GM12878 (cell line): ENCODE results near the gene PCDHA4. TPM values are rescaled to one million over a fixed set of nuclear protein-coding genes. Genes with fewer than 3 reads are reported as not detected.

Experiments used
- ATAC-seq: fragments of 200-7000 bp; cut with Tn5 transposase; 3 replicates; pipeline ENCODE4 v1.9.1; 2020; ENCODE audit warnings: mild to moderate bottlenecking, moderate library complexity
- BruUV-seq: library from RNA; stranded (reverse); fragments of 400-500 nt; replicated peaks from 2 replicates; lab custom pipeline; 2021; lab: Mats Ljungman, UMichigan
- CTCF ChIA-PET: fragments of 300-600 bp; sonication (Branson Sonifier 250); formaldehyde crosslinking; extraction: SDS; loops from one replicate; lab custom pipeline; 2021; ENCODE audit warnings: inconsistent platforms; lab: Yijun Ruan, JAX
- POLR2A ChIA-PET: fragments of 350-600 bp; formaldehyde crosslinking; extraction: SDS; loops from one replicate; lab custom pipeline; 2021; ENCODE audit warnings: inconsistent platforms; lab: Charles Lee
- RAD21 ChIA-PET: fragments of 300-600 bp; sonication (Branson Sonifier 250); formaldehyde crosslinking; loops from one replicate; lab custom pipeline; 2023; ENCODE audit warnings: antibody characterized with exemption; ENCODE audit not compliant: unreplicated experiment; lab: Charles Lee
- SMC1A ChIA-PET: fragments of 300-600 bp; sonication (Branson Sonifier 250); formaldehyde crosslinking; loops from one replicate; lab custom pipeline; 2023; ENCODE audit not compliant: unreplicated experiment, uncharacterized antibody; lab: Charles Lee
- DNase-seq: peaks from one replicate; pipeline ENCODE4 v3.0.0-alpha.2; 2011; ENCODE audit warnings: low read depth, low spot score
- FAIRE-seq: peaks from 3 replicates; lab custom pipeline; 2011; peaks lifted over from hg19 to GRCh38; lab: Jason Lieb, UNC
- H2AFZ ChIP-seq: 2 replicates; pipeline ENCODE4 v1.6.0; 2011; ENCODE audit warnings: low read depth, low read length, control low read depth; ENCODE audit not compliant: control insufficient read depth
- H3K27ac ChIP-seq: 2 replicates; pipeline ENCODE4 v1.5.1; 2011; ENCODE audit warnings: control low read depth; ENCODE audit not compliant: control insufficient read depth, insufficient read depth
- H3K27me3 ChIP-seq, 2 experiments: replicated peaks in 1 of 2; 2 replicates each; pipeline versions ENCODE4 v1.6.0 to v1.6.1; 2011; ENCODE audit warnings: low read length in 1 of 2; ENCODE audit not compliant: control insufficient read depth in 2 of 2, insufficient read depth in 2 of 2
- H3K36me3 ChIP-seq, 2 experiments: 2 replicates each; pipeline ENCODE4 v1.5.1; 2011; ENCODE audit warnings: low read length in 1 of 2; ENCODE audit not compliant: control insufficient read depth in 2 of 2, insufficient read depth in 2 of 2
- H3K4me1 ChIP-seq: 2 replicates; pipeline ENCODE4 v1.6.1; 2011; ENCODE audit warnings: mild to moderate bottlenecking, low read length, moderate library complexity, mixed read lengths; ENCODE audit not compliant: control insufficient read depth, insufficient read depth
- H3K4me2 ChIP-seq: 2 replicates; pipeline ENCODE4 v1.6.0; 2011; ENCODE audit warnings: control low read depth; ENCODE audit not compliant: control insufficient read depth, insufficient read depth
- H3K4me3 ChIP-seq: fragments of 200-600 bp; sonication (generic); 2 replicates; pipeline ENCODE4 v1.5.1; 2016
- H3K79me2 ChIP-seq: 2 replicates; pipeline ENCODE4 v1.6.0; 2011; ENCODE audit warnings: low read length; ENCODE audit not compliant: control insufficient read depth, insufficient read depth
- H3K9ac ChIP-seq: 2 replicates; pipeline ENCODE4 v1.8.0; 2011; ENCODE audit warnings: low read length, control low read depth, mixed read lengths; ENCODE audit not compliant: control insufficient read depth, insufficient read depth
- H3K9me3 ChIP-seq: replicated peaks from 3 replicates; pipeline ENCODE4 v1.5.1; 2011; ENCODE audit warnings: mild to moderate bottlenecking, low read length; ENCODE audit not compliant: control insufficient read depth, insufficient read depth
- H4K20me1 ChIP-seq: 2 replicates; pipeline ENCODE4 v1.6.0; 2011; ENCODE audit not compliant: control insufficient read depth, insufficient read depth
- POLR2A ChIP-seq: IDR thresholded peaks from 2 replicates; pipeline ENCODE4 v1.6.1; 2011; ENCODE audit warnings: low read depth, mild to moderate bottlenecking, low read length
- RBBP5 ChIP-seq: fragments of 200-600 bp; sonication (generic); conservative IDR thresholded peaks from 2 replicates; pipeline ENCODE4 v1.6.1; 2016
- SIN3A ChIP-seq: IDR thresholded peaks from 2 replicates; pipeline ENCODE4 v1.6.1; 2012; ENCODE audit warnings: low read depth, low read length, improper control_type of control experiment
- SREBF2 ChIP-seq: IDR thresholded peaks from 2 replicates; pipeline ENCODE4 v1.6.1; 2012; ENCODE audit warnings: mild to moderate bottlenecking, low read length
- ZNF274 ChIP-seq: IDR thresholded peaks from one replicate; pipeline ENCODE4 v1.8.0; 2011; ENCODE audit not compliant: insufficient read length, insufficient read depth
- ZSCAN29 ChIP-seq: fragments of 450-650 bp; IDR thresholded peaks from 2 replicates; pipeline ENCODE4 v1.6.1; 2017; ENCODE audit warnings: mild to moderate bottlenecking, moderate library complexity
- WGBS: methylation state at CpG from one replicate; pipeline ENCODE4 v1.1.6; 2016; ENCODE audit warnings: low lambda C conversion rate; ENCODE audit not compliant: insufficient replicate concordance, insufficient coverage; ENCODE audit errors: missing lambda C conversion rate; 5-methylcytosine and 5-hydroxymethylcytosine counted together
- in situ Hi-C: fragments of 300-500 bp; cut with MboI; formaldehyde crosslinking; loops from 9 replicates; pipeline ENCODE4 v1.14.3; 2018; ENCODE audit warnings: mixed read lengths
- intact Hi-C: fragments of 100-400 bp; cut with micrococcal nuclease; formaldehyde crosslinking; loops from one replicate; pipeline ENCODE4 v1.14.2; 2022; ENCODE audit not compliant: unreplicated experiment
- polyA plus RNA-seq, 11 experiments: library from polyadenylated mRNA; depleted of rRNA in 4 of 11; unstranded in 6 of 11; stranded (reverse) in 5 of 11; fragments of >200 nt; fragmentation: Nextera tagmentation in 4 of 11; fragmentation: Illumina TruSeq in 1 of 11; extraction: Ambion mirVana in 4 of 11; extraction: Trizol in 1 of 11; gene quantifications; 1 replicate in 1 of 11; 2 replicates in 10 of 11; pipeline versions ENCODE4 v1.2.1 to v1.2.3, GENCODE V29; 2011 to 2016; ENCODE audit warnings: inconsistent platforms in 2 of 11, missing spikeins in 2 of 11, low read depth in 1 of 11
- total RNA-seq, 4 experiments: library from RNA; depleted of rRNA in 3 of 4; stranded (reverse); fragments of >200 nt in 3 of 4; fragmentation: Illumina TruSeq in 1 of 4; extraction: Trizol in 1 of 4; gene quantifications; 2 replicates each; pipeline versions ENCODE4 v1.2.1 to v1.2.3, GENCODE V29; 2013 to 2021
- TF ChIP-seq, protein P1 (sequence below), 3 experiments: IDR thresholded peaks in 2 of 3; conservative IDR thresholded peaks in 1 of 3; 2 replicates each; pipeline ENCODE4 v1.5.1; 2011; ENCODE audit warnings: low read depth in 3 of 3, low read length in 3 of 3, mild to moderate bottlenecking in 3 of 3, control low read depth in 2 of 3, moderate library complexity in 2 of 3, inconsistent platforms in 1 of 3, mixed read lengths in 1 of 3; ENCODE audit not compliant: control insufficient read depth in 2 of 3, insufficient read depth in 1 of 3; ENCODE audit errors: extremely low read depth in 1 of 3

Gene PCDHA4
- total and polyA plus RNA-seq, 10 of the 15 experiments (the other 5 are each of a cell fraction or from before 2014, with no cell fraction given) = not detected

DNA sequence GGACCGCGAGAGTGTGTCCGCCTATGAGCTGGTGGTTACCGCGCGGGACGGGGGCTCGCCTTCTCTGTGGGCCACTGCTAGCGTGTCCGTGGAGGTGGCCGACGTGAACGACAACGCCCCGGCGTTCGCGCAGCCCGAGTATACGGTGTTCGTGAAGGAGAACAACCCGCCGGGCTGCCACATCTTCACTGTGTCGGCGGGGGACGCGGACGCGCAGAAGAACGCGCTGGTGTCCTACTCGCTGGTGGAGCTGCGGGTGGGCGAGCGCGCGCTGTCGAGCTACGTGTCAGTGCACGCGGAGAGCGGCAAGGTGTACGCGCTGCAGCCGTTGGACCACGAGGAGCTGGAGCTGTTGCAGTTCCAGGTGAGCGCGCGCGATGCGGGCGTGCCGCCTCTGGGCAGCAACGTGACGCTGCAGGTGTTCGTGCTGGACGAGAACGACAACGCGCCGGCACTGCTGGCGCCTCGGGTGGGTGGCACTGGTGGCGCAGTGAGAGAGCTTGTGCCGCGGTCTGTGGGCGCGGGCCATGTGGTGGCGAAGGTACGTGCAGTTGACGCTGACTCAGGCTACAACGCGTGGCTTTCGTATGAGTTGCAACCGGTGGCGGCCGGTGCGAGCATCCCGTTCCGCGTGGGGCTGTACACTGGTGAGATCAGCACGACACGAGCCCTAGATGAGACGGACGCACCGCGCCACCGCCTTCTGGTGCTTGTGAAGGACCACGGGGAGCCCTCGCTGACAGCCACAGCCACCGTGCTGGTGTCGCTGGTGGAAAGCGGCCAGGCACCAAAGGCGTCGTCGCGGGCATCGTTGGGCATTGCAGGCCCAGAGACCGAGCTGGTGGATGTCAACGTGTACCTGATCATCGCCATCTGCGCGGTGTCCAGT, 29.0 kb downstream of the PCDHA4 start:
- no peak for FAIRE-seq
- Histone ChIP-seq H3K79me2 (no peaks in the 10 kb centered on the region), H3K9ac (no peak overlapping the region)
- CTCF ChIA-PET = no interaction called here
- TF ChIP-seq POLR2A = no peak
- TF ChIP-seq SREBF2 = no peak
- TF ChIP-seq SIN3A = no peak
- no peak for TF ChIP-seq ZSCAN29
- no peak for TF ChIP-seq RBBP5
- TF ChIP-seq, all 136 proteins: peak for 0
- SMC1A ChIA-PET = no interaction called here
- no peaks in the 10 kb centered on the region for H3K36me3 ChIP-seq
- WGBS = 88% methylated on average over 75 of the region's 103 CpGs
- no peak overlapping the region for H3K27ac ChIP-seq
- no TSS peak for BruUV-seq
- H3K27me3 ChIP-seq = no peaks in the 10 kb centered on the region
- H3K4me2 ChIP-seq = no peak overlapping the region
- POLR2A ChIA-PET = no interaction called here
- H2AFZ ChIP-seq = no peak overlapping the region
- DNase-seq (no peak), ATAC-seq (no peak)
- no peaks in the 10 kb centered on the region for H4K20me1 ChIP-seq
- H3K4me3 ChIP-seq = no peak overlapping the region
- H3K4me1 ChIP-seq = no peaks in the 10 kb centered on the region
- H3K9me3 ChIP-seq = no peaks in the 10 kb centered on the region; the same call in 2 of the 3 replicates
- in situ Hi-C loops = no loop called here
- RAD21 ChIA-PET = no interaction called here
- intact Hi-C loops = no loop called here

DNA sequence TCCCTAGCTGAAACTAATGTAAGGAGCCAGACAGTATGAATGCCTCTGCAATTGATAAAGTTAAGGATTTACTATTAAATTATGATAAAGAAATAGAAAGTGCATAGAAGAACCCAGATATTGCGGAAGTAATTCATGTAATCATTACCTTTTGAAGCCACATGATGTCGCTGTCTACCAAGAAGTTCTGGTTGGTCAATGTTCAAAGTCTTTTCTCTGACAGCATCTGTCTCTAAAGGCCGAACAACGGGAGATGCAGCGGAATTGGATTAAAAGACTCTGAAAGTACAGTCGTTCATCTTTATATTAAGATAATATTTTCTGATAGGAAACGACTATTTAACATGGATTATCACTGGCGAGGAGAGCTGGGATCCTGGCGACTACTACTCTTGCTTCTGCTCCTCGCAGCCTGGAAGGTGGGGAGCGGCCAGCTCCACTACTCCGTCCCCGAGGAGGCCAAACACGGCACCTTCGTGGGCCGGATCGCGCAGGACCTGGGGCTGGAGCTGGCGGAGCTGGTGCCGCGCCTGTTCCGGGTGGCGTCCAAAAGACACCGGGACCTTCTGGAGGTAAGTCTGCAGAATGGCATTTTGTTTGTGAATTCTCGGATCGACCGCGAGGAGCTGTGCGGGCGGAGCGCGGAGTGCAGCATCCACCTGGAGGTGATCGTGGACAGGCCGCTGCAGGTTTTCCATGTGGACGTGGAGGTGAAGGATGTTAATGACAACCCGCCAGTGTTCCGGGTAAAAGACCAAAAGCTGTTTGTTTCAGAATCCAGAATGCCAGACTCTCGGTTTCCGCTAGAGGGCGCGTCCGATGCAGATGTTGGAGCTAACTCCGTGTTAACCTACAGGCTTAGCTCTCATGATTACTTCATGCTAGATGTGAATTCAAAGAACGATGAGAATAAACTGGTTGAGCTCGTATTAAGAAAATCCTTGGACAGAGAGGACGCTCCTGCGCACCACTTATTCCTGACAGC, 34.4 kb downstream of the PCDHA4 start, which contains the start of gene PCDHA8:
PCDHA8 (plus strand) TSS at position 210 of the 985 bp plus-strand sequence; CDS start at position 345, 135 bp downstream.
- in situ Hi-C loops (no loop called here), intact Hi-C loops (no loop called here)
- no peak within 1 kb of the TSS for H3K9ac ChIP-seq
- WGBS = 59% methylated on average over 35 of the region's 47 CpGs
- H3K4me2 ChIP-seq = no peak within 1 kb of the TSS
- TF ChIP-seq, protein P1, sequence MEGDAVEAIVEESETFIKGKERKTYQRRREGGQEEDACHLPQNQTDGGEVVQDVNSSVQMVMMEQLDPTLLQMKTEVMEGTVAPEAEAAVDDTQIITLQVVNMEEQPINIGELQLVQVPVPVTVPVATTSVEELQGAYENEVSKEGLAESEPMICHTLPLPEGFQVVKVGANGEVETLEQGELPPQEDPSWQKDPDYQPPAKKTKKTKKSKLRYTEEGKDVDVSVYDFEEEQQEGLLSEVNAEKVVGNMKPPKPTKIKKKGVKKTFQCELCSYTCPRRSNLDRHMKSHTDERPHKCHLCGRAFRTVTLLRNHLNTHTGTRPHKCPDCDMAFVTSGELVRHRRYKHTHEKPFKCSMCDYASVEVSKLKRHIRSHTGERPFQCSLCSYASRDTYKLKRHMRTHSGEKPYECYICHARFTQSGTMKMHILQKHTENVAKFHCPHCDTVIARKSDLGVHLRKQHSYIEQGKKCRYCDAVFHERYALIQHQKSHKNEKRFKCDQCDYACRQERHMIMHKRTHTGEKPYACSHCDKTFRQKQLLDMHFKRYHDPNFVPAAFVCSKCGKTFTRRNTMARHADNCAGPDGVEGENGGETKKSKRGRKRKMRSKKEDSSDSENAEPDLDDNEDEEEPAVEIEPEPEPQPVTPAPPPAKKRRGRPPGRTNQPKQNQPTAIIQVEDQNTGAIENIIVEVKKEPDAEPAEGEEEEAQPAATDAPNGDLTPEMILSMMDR (IDR thresholded peaks at IDR 0.05 in 2 of 3, conservative IDR thresholded peaks at IDR 0.05 in 1 of 3; ENCODE audit: control insufficient read depth in 2 of 3, extremely low read depth in 1 of 3, insufficient read depth in 1 of 3, low read depth in 3 of 3, low read length in 3 of 3) = peak in 1 of 3 experiments; percentile 10; a peak in 1 of 6 replicates
- TF ChIP-seq ZNF274 = no peak
- TF ChIP-seq, all 136 proteins: peak for 1
- Histone ChIP-seq H3K4me3 (no peak within 1 kb of the TSS), H2AFZ (no peak within 1 kb of the TSS), H4K20me1 (no peaks in the 10 kb centered on the region), H3K9me3 (no peaks in the 10 kb centered on the region; the same call in 2 of the 3 replicates), H3K4me1 (no peaks in the 10 kb centered on the region), H3K36me3 (no peaks in the 10 kb centered on the region), H3K27ac (no peak within 1 kb of the TSS), H3K27me3 (no peaks in the 10 kb centered on the region), H3K79me2 (no peaks in the 10 kb centered on the region)
- SMC1A ChIA-PET = no interaction called here
- POLR2A ChIA-PET = no interaction called here
- CTCF ChIA-PET = interaction anchor here (0.7 to 1.4 kb wide), 2 partner anchors 20 to 48 kb away, joined by 3 read pairs; partner anchors contain the start of gene PCDHA5
- no TSS peak for BruUV-seq
- FAIRE-seq (no peak), ATAC-seq (no peak), DNase-seq (no peak)
- RAD21 ChIA-PET = no interaction called here
